Bronchial epithelial cell (primary cell): ENCODE results near the gene RBFOX1. TPM values are rescaled to one million over a fixed set of nuclear protein-coding genes. Genes with fewer than 3 reads are reported as not detected.

Source experiments
- DNase-seq: peaks from one replicate; pipeline ENCODE4 v3.0.0-alpha.2; 2010; ENCODE audit warnings: low read depth
- FAIRE-seq: peaks from 2 replicates; lab custom pipeline; 2011; peaks lifted over from hg19 to GRCh38; lab: Jason Lieb, UNC
- H3K27me3 ChIP-seq: 2 replicates; pipeline ENCODE4 v1.5.1; 2011; ENCODE audit warnings: low read length; ENCODE audit not compliant: control insufficient read depth, insufficient read depth
- H3K36me3 ChIP-seq: 2 replicates; pipeline ENCODE4 v1.5.1; 2011; ENCODE audit warnings: low read length; ENCODE audit not compliant: control insufficient read depth, insufficient read depth
- H3K4me3 ChIP-seq: 2 replicates; pipeline ENCODE4 v1.5.1; 2011; ENCODE audit warnings: mild to moderate bottlenecking, low read depth, low read length, control low read depth
- CTCF ChIP-seq: IDR thresholded peaks from 2 replicates; pipeline ENCODE4 v1.5.1; 2011; ENCODE audit warnings: mild to moderate bottlenecking, moderate library complexity, low read length, control low read depth, inconsistent platforms; ENCODE audit not compliant: insufficient read depth, severe bottlenecking
- total RNA-seq: library from RNA; depleted of rRNA; stranded (reverse); fragments of >200 nt; gene quantifications from 2 replicates; pipeline ENCODE4 v1.2.1, GENCODE V29; 2014

The RBFOX1 gene
- total RNA-seq, 1 donor from 2014 or later, result not detected

GRCh38 chr16:7420843-7421242 lies 88.2 kb downstream of the RBFOX1 start:
- DNase-seq, result no peak
- no peaks in the 10 kb centered on the region for H3K27me3 ChIP-seq
- no peak overlapping the region for H3K4me3 ChIP-seq
- no peak for TF ChIP-seq CTCF
- no peak for FAIRE-seq
- no peaks in the 10 kb centered on the region for H3K36me3 ChIP-seq

- Histone ChIP-seq H3K27me3 (no peaks in the 10 kb centered on the region), H3K36me3 (no peaks in the 10 kb centered on the region), H3K4me3 (no peak overlapping the region)
- FAIRE-seq (no peak), DNase-seq (no peak)
- no peak for TF ChIP-seq CTCF
These were observed 88.9 kb downstream of the RBFOX1 start for GRCh38 chr16:7421578-7421977.

- Histone ChIP-seq H3K27me3 (no peaks in the 10 kb centered on the region), H3K36me3 (no peaks in the 10 kb centered on the region), H3K4me3 (no peak overlapping the region)
- no peak for TF ChIP-seq CTCF
- FAIRE-seq (peak; percentile 7), DNase-seq (no peak)
These were observed 89.6 kb downstream of the RBFOX1 start for GRCh38 chr16:7422036-7422888.

- H3K4me3 ChIP-seq, result no peak overlapping the region
- FAIRE-seq (no peak), DNase-seq (no peak)
- no peaks in the 10 kb centered on the region for H3K27me3 ChIP-seq
- no peak for TF ChIP-seq CTCF
- no peaks in the 10 kb centered on the region for H3K36me3 ChIP-seq
These were observed 90.9 kb downstream of the RBFOX1 start for GRCh38 chr16:7423434-7424044.

GRCh38 chr16:7426161-7426560 lies 93.5 kb downstream of the RBFOX1 start:
- FAIRE-seq, result no peak
- Histone ChIP-seq H3K36me3 (no peaks in the 10 kb centered on the region), H3K27me3 (no peaks in the 10 kb centered on the region), H3K4me3 (no peak overlapping the region)
- no peak for DNase-seq
- TF ChIP-seq CTCF, result no peak
